C4-2B (cell line): ENCODE measurements around the gene ANKRD2.

Source experiments
- ZFX ChIP-seq: fragments of 450-650 bp; IDR thresholded peaks from 2 replicates; pipeline ENCODE4 v1.6.1; 2017
- TF ChIP-seq, protein P1 (sequence below): fragments of 450-650 bp; conservative IDR thresholded peaks from 2 replicates; pipeline ENCODE4 v1.5.1; 2017; ENCODE audit warnings: mild to moderate bottlenecking

DNA sequence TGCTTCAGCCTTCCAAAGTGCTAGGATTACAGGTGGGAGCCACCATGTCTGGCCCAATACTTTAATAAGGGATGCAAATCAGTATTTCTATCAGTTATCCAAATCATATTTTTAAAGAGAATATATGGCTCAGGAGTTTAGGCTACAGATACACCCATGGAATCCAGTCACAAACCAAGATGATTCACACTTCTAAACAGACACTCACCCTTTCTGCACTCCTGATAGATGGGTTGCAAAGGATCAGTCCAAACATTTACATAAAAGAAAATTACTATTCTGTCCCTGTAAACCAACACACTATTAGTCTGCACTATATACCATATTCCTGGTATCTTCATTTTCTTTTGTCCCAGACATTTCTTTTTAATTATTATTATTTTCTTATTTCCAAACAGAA, 58.5 kb downstream of the ANKRD2 start:
- TF ChIP-seq, protein P1, sequence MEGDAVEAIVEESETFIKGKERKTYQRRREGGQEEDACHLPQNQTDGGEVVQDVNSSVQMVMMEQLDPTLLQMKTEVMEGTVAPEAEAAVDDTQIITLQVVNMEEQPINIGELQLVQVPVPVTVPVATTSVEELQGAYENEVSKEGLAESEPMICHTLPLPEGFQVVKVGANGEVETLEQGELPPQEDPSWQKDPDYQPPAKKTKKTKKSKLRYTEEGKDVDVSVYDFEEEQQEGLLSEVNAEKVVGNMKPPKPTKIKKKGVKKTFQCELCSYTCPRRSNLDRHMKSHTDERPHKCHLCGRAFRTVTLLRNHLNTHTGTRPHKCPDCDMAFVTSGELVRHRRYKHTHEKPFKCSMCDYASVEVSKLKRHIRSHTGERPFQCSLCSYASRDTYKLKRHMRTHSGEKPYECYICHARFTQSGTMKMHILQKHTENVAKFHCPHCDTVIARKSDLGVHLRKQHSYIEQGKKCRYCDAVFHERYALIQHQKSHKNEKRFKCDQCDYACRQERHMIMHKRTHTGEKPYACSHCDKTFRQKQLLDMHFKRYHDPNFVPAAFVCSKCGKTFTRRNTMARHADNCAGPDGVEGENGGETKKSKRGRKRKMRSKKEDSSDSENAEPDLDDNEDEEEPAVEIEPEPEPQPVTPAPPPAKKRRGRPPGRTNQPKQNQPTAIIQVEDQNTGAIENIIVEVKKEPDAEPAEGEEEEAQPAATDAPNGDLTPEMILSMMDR, result no peak
- TF ChIP-seq ZFX, result no peak
